ENCODE data around the gene FCN3. TPM values are rescaled to one million over a fixed set of nuclear protein-coding genes. Genes with fewer than 3 reads are reported as not detected.

The FCN3 gene
- total RNA-seq = not detected

GRCh38 chr1:27374362-27375086 is at the start of gene FCN3:
TSS of gene FCN3 (minus strand) at chr1:27374824. CDS start at chr1:27374818, 6 bp downstream.
- Mint-ChIP-seq H3K9me3 (ENCODE audit: low read depth) (no peaks in the 10 kb centered on the region), H3K4me1 (peaks cover 3% of the 10 kb centered on the region), H3K4me3 (no peak within 1 kb of the TSS), H3K36me3 (ENCODE audit: low read depth) (no peaks in the 10 kb centered on the region), H3K27ac (no peak within 1 kb of the TSS), H3K27me3 (no peaks in the 10 kb centered on the region)
- no peak for DNase-seq
- POLR2A ChIA-PET = no interaction called here
- no peak for ATAC-seq
- CTCF ChIA-PET = interaction anchor here (0.7 to 1.4 kb wide), 5 partner anchors 11 to 370 kb away, joined by 3 to 4 read pairs (median 4); no protein-coding TSS in a partner anchor
- intact Hi-C loops (cut with DNase I, micrococcal nuclease) = no loop called here

- peaks cover 27% of the 10 kb centered on the region for H3K36me3 Mint-ChIP-seq (ENCODE audit: low read depth)
- DNase-seq (no peak), ATAC-seq (no peak)
- peaks cover 65% of the 10 kb centered on the region for H3K4me1 Mint-ChIP-seq
- CTCF ChIA-PET = interaction anchor here (0.7 to 3.6 kb wide), 8 partner anchors 11 to 248 kb away, joined by 3 to 9 read pairs (median 4); partner anchors contain the start of gene IFI6
- H3K9me3 Mint-ChIP-seq (ENCODE audit: low read depth) = no peaks in the 10 kb centered on the region
- H3K4me3 Mint-ChIP-seq = no peak overlapping the region
- POLR2A ChIA-PET = no interaction called here
- intact Hi-C loops (cut with DNase I, micrococcal nuclease) = no loop called here
- H3K27me3 Mint-ChIP-seq = no peaks in the 10 kb centered on the region
- H3K27ac Mint-ChIP-seq = no peak overlapping the region
Measured at GRCh38 chr1:27423709-27424108, 49.1 kb upstream of the FCN3 start.

- Mint-ChIP-seq H3K4me1 (peaks cover 51% of the 10 kb centered on the region), H3K4me3 (peak overlapping the region; percentile 15), H3K9me3 (ENCODE audit: low read depth) (no peaks in the 10 kb centered on the region), H3K27ac (peak overlapping the region; percentile 89), H3K27me3 (no peaks in the 10 kb centered on the region), H3K36me3 (ENCODE audit: low read depth) (peaks cover 44% of the 10 kb centered on the region)
- peak; percentile 90 for ATAC-seq
- intact Hi-C loops (cut with DNase I, micrococcal nuclease) = loop anchor here in 1 of 2 experiments (1.0 to 2.0 kb wide), 2 partner anchors 27 to 104 kb away; no protein-coding TSS in a partner anchor
- peak; percentile 79 for DNase-seq
- CTCF ChIA-PET = interaction anchor here (0.7 to 8.2 kb wide), 5 partner anchors 11 to 189 kb away, joined by 3 to 61 read pairs (median 4); no protein-coding TSS in a partner anchor
- POLR2A ChIA-PET = interaction anchor here (0.6 kb wide), 2 partner anchors 17 to 23 kb away, joined by 3 to 4 read pairs; no protein-coding TSS in a partner anchor
Measured at GRCh38 chr1:27418326-27419185, 43.9 kb upstream of the FCN3 start.

GRCh38 chr1:27417713-27418112 is 43.1 kb upstream of the FCN3 start:
- Mint-ChIP-seq H3K36me3 (ENCODE audit: low read depth) (peaks cover 50% of the 10 kb centered on the region), H3K9me3 (ENCODE audit: low read depth) (no peaks in the 10 kb centered on the region), H3K4me3 (no peak overlapping the region), H3K27me3 (no peaks in the 10 kb centered on the region), H3K4me1 (peaks cover 47% of the 10 kb centered on the region), H3K27ac (peak overlapping the region; percentile 89)
- POLR2A ChIA-PET = interaction anchor here (0.6 kb wide), 1 partner anchor 17 kb away, joined by 3 read pairs; no protein-coding TSS in a partner anchor
- no peak for DNase-seq
- intact Hi-C loops (cut with DNase I, micrococcal nuclease) = loop anchor here (1.0 to 2.0 kb wide), 5 partner anchors 28 to 245 kb away; no protein-coding TSS in a partner anchor
- ATAC-seq = no peak
- CTCF ChIA-PET = interaction anchor here (0.9 to 8.2 kb wide), 6 partner anchors 11 to 190 kb away, joined by 4 to 61 read pairs (median 5); no protein-coding TSS in a partner anchor

GRCh38 chr1:27416387-27417111 is 41.9 kb upstream of the FCN3 start:
- H3K36me3 Mint-ChIP-seq (ENCODE audit: low read depth) = peaks cover 52% of the 10 kb centered on the region
- intact Hi-C loops (cut with DNase I, micrococcal nuclease) = loop anchor here (1.0 to 2.0 kb wide), 6 partner anchors 72 to 246 kb away; partner anchors contain the start of gene WASF2 (in 1 of the 2)
- H3K9me3 Mint-ChIP-seq (ENCODE audit: low read depth) = no peaks in the 10 kb centered on the region

GRCh38 chr1:27414091-27414490 is 39.5 kb upstream of the FCN3 start:
- CTCF ChIA-PET = interaction anchor here (0.6 to 8.2 kb wide), 8 partner anchors 15 to 249 kb away, joined by 3 to 61 read pairs (median 6); no protein-coding TSS in a partner anchor
- POLR2A ChIA-PET = no interaction called here
- ATAC-seq (no peak), DNase-seq (no peak)
- Mint-ChIP-seq H3K36me3 (ENCODE audit: low read depth) (peaks cover 62% of the 10 kb centered on the region), H3K27me3 (no peaks in the 10 kb centered on the region), H3K27ac (no peak overlapping the region), H3K4me1 (peaks cover 28% of the 10 kb centered on the region), H3K9me3 (ENCODE audit: low read depth) (no peaks in the 10 kb centered on the region), H3K4me3 (no peak overlapping the region)
- intact Hi-C loops (cut with DNase I, micrococcal nuclease) = no loop called here

More at GRCh38 chr1:27416387-27417111, 41.9 kb upstream of the FCN3 start:
- POLR2A ChIA-PET = interaction anchor here (0.7 to 1.0 kb wide), 2 partner anchors 72 to 109 kb away, joined by 3 to 4 read pairs; no protein-coding TSS in a partner anchor
- no peaks in the 10 kb centered on the region for H3K27me3 Mint-ChIP-seq
- ATAC-seq (peak; percentile 64), DNase-seq (peak; percentile 69)
- peaks cover 40% of the 10 kb centered on the region for H3K4me1 Mint-ChIP-seq
- CTCF ChIA-PET = interaction anchor here (0.6 to 8.2 kb wide), 26 partner anchors 13 to 248 kb away, joined by 3 to 61 read pairs (median 4); no protein-coding TSS in a partner anchor
- peak overlapping the region; percentile 40 for H3K27ac Mint-ChIP-seq
- H3K4me3 Mint-ChIP-seq = no peak overlapping the region

- CTCF ChIA-PET = interaction anchor here (0.7 to 3.9 kb wide), 5 partner anchors 11 to 256 kb away, joined by 3 to 16 read pairs (median 4); no protein-coding TSS in a partner anchor
- H3K27me3 Mint-ChIP-seq = no peaks in the 10 kb centered on the region
- POLR2A ChIA-PET = no interaction called here
- H3K4me3 Mint-ChIP-seq = no peak overlapping the region
- ATAC-seq (no peak), DNase-seq (no peak)
- H3K36me3 Mint-ChIP-seq (ENCODE audit: low read depth) = peaks cover 64% of the 10 kb centered on the region
- intact Hi-C loops (cut with DNase I, micrococcal nuclease) = no loop called here
- peaks cover 17% of the 10 kb centered on the region for H3K4me1 Mint-ChIP-seq
- H3K27ac Mint-ChIP-seq = no peak overlapping the region
- no peaks in the 10 kb centered on the region for H3K9me3 Mint-ChIP-seq (ENCODE audit: low read depth)
Measured at GRCh38 chr1:27413004-27413403, 38.4 kb upstream of the FCN3 start.

- CTCF ChIA-PET = interaction anchor here (0.6 to 1.6 kb wide), 5 partner anchors 12 to 533 kb away, joined by 3 to 4 read pairs (median 3); no protein-coding TSS in a partner anchor
- H3K36me3 Mint-ChIP-seq (ENCODE audit: low read depth) = peaks cover 65% of the 10 kb centered on the region
- ATAC-seq (no peak), DNase-seq (no peak)
- H3K27ac Mint-ChIP-seq = no peak overlapping the region
- POLR2A ChIA-PET = no interaction called here
- intact Hi-C loops (cut with DNase I, micrococcal nuclease) = no loop called here
- no peaks in the 10 kb centered on the region for H3K9me3 Mint-ChIP-seq (ENCODE audit: low read depth)
- H3K4me3 Mint-ChIP-seq = no peak overlapping the region
- H3K27me3 Mint-ChIP-seq = no peaks in the 10 kb centered on the region
- peaks cover 15% of the 10 kb centered on the region for H3K4me1 Mint-ChIP-seq
Measured at GRCh38 chr1:27412502-27412901, 37.9 kb upstream of the FCN3 start.

GRCh38 chr1:27410709-27411108 is 36.1 kb upstream of the FCN3 start:
- DNase-seq = no peak
- Mint-ChIP-seq H3K27ac (no peak overlapping the region), H3K27me3 (no peaks in the 10 kb centered on the region), H3K4me1 (no peaks in the 10 kb centered on the region), H3K36me3 (ENCODE audit: low read depth) (peaks cover 53% of the 10 kb centered on the region), H3K4me3 (no peak overlapping the region), H3K9me3 (ENCODE audit: low read depth) (no peaks in the 10 kb centered on the region)
- intact Hi-C loops (cut with DNase I, micrococcal nuclease) = no loop called here
- POLR2A ChIA-PET = no interaction called here
- CTCF ChIA-PET = interaction anchor here (0.7 to 1.6 kb wide), 4 partner anchors 13 to 197 kb away, joined by 3 to 6 read pairs (median 4); no protein-coding TSS in a partner anchor
- no peak for ATAC-seq

GRCh38 chr1:27409669-27410068 is 35.0 kb upstream of the FCN3 start:
- CTCF ChIA-PET = no interaction called here

More at GRCh38 chr1:27409669-27410068, 35.0 kb upstream of the FCN3 start:
- ATAC-seq (no peak), DNase-seq (no peak)
- Mint-ChIP-seq H3K27me3 (no peaks in the 10 kb centered on the region), H3K9me3 (ENCODE audit: low read depth) (no peaks in the 10 kb centered on the region), H3K27ac (no peak overlapping the region), H3K36me3 (ENCODE audit: low read depth) (peaks cover 43% of the 10 kb centered on the region), H3K4me3 (no peak overlapping the region), H3K4me1 (no peaks in the 10 kb centered on the region)
- POLR2A ChIA-PET = no interaction called here
- intact Hi-C loops (cut with DNase I, micrococcal nuclease) = no loop called here
